ENCODE measurements around the gene FRG2.
"Not testable (repeated sequence)": the region's sequence is repeated elsewhere in the genome, so short reads cannot be mapped to it uniquely, and the experiment has no call there.

FRG2 gene

DNA sequence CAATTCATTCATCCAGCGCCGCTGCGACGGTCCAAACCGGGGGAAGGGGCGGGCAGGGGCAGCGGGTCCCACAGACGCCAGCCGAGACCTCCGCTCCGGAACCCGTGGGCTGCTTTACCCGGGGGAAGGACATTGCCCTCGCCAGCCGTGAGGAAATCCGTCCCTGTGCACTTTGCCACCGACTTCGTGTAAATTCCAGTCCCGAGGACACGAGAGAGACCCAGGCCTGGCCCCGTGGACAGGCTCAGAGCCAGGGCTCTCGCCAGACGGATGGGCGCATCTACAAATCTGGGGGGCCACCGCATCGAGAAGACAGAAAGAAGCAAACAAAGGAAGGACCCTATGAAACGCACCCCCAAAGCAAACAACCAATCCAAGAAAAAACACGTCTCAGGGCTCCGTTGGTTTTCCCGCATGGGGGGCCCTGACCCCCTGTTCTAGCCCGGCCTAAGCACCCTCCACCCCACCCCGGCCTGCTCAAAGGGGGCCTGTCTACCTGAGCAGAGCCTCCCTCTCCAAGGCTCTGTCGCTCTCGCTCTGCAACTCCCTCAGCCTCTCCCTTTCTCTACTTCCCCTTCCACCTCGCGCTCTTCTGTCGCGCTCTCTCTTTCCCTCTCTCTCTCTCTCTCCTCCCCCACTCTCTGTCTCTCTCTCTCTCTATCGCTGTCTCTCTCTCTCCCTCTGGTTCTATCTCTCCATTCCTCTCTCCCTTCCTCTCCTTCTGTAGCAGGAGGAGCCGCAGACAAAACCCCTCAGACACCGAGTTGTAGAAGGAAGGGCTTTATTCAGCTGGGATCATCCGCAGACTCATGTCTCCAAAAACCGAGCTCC, 11.3 kb downstream of the FRG2 start:
- Histone ChIP-seq H3K9me3 (ENCODE audit: control insufficient read depth in 1 of 2, low read length in 2 of 2) (no peaks in the 10 kb centered on the region), H3K4me3 (ENCODE audit: low read depth in 1 of 2, low read length in 2 of 2) (no peak overlapping the region), H3K27ac (ENCODE audit: low read depth, low read length) (no peak overlapping the region), H3K4me1 (ENCODE audit: control insufficient read depth in 1 of 2, insufficient read depth in 2 of 2, low read length in 2 of 2) (no peaks in the 10 kb centered on the region), H3K9ac (ENCODE audit: low read depth in 1 of 2, low read length in 2 of 2) (no peak overlapping the region), H3K27me3 (ENCODE audit: control insufficient read depth in 1 of 2, insufficient read depth in 2 of 2, low read length in 2 of 2) (peaks cover 30 to 36% of the 10 kb centered on the region in 2 donors), H3K36me3 (ENCODE audit: control insufficient read depth in 1 of 2, insufficient read depth in 2 of 2, low read length in 2 of 2) (no peaks in the 10 kb centered on the region)

DNA sequence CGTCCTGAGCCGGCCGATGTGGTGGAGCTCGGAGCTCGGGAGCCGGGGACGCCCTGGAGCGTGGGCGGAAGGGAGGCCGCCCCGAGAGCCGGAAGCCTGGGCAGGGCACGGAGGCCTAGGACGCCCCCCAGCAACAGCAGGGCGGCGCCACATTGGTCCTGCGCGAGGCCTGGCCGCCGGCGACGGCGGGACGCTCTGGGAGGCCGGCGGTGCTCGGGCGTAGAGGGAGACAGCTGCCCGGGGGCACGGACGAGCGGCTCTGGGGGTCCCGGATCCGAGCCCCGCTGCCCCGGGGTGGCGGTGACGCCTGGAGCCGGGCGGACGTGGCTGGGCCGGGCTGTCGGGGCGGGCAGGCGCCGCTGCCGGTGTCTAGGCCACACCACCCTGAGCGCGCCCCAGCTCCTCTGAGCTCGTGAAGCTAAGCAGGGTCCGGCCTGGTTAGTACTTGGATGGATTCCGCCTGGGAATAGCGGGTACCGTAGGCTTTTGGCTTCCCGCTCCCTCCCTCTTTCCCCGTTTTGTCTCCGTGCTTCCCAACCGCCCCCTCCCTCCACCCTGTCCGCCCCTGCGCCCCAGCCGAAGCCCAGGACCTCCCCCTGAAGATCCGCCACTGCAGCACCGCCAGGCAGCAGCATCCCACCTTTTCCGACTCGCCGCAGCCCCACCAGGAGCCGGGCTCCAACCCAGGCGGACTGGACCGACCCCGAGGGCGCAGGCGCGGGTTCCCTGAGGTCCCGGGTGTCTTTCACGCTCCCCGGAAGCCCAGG, 12.1 kb downstream of the FRG2 start:
- no peaks in the 10 kb centered on the region for H3K36me3 ChIP-seq (ENCODE audit: control insufficient read depth in 1 of 2, insufficient read depth in 2 of 2, low read length in 2 of 2)
- H3K4me1 ChIP-seq (ENCODE audit: control insufficient read depth in 1 of 2, insufficient read depth in 2 of 2, low read length in 2 of 2), result no peaks in the 10 kb centered on the region
- H3K4me3 ChIP-seq (ENCODE audit: low read depth in 1 of 2, low read length in 2 of 2), result no peak overlapping the region
- no peaks in the 10 kb centered on the region for H3K9me3 ChIP-seq (ENCODE audit: control insufficient read depth in 1 of 2, low read length in 2 of 2)
- peaks cover 22 to 33% of the 10 kb centered on the region in 2 donors for H3K27me3 ChIP-seq (ENCODE audit: control insufficient read depth in 1 of 2, insufficient read depth in 2 of 2, low read length in 2 of 2)
- H3K9ac ChIP-seq (ENCODE audit: low read depth in 1 of 2, low read length in 2 of 2), result no peak overlapping the region
- no peak overlapping the region for H3K27ac ChIP-seq (ENCODE audit: low read depth, low read length)

DNA sequence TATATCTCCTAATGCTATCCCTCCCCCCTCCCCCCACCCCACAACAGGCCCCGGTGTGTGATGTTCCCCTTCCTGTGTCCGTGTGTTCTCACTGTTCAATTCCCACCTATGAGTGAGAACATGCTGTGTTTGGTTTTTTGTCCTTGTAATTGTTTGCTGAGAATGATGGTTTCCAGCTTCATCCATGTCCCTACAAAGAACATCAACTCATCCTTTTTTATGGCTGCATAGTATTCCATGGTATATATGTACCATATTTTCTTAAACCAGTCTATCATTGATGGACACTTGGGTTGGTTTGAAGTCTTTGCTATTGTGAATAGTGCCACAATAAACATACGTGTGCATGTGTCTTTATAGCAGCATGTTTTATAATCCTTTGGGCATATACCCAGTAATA, 37.1 kb downstream of the FRG2 start:
- H3K36me3 ChIP-seq (ENCODE audit: control insufficient read depth in 1 of 2, insufficient read depth in 2 of 2, low read length in 2 of 2); H3K27me3 ChIP-seq (ENCODE audit: control insufficient read depth in 1 of 2, insufficient read depth in 2 of 2, low read length in 2 of 2); H3K9me3 ChIP-seq (ENCODE audit: control insufficient read depth in 1 of 2, low read length in 2 of 2); H3K4me3 ChIP-seq (ENCODE audit: low read depth in 1 of 2, low read length in 2 of 2); H3K4me1 ChIP-seq (ENCODE audit: control insufficient read depth in 1 of 2, insufficient read depth in 2 of 2, low read length in 2 of 2); H3K9ac ChIP-seq (ENCODE audit: low read depth in 1 of 2, low read length in 2 of 2); H3K27ac ChIP-seq (ENCODE audit: low read depth, low read length): not testable (repeated sequence)

DNA sequence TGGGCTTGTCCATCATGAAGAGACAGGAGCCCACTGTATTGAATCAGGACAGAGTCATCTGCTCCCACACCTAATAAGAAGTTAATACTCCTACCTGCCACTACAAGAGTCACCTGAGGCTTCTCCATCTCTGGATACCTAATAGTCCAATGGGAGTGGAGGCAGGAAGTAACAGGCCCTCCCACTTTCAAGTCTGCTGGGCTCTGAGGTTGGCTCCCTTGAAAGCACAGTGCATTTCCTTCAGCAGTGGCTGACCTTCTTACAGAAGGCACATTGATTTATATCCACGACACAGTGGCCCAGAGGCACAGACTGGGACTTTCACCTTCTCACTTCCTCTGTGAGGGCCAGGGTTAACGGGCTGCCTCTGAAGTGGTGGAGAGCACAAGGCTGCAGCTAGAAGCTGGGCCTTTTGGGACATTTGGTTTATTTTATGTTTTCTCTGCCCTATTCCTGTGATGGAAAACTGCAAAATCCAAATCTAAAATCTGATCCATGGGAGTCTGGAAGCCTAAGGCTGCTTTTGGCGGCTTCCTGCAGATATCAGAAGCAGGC, 38.1 kb downstream of the FRG2 start:
- H3K36me3 ChIP-seq (ENCODE audit: control insufficient read depth in 1 of 2, insufficient read depth in 2 of 2, low read length in 2 of 2), result no peaks in the 10 kb centered on the region
- H3K4me3 ChIP-seq (ENCODE audit: low read depth in 1 of 2, low read length in 2 of 2), result no peak overlapping the region
- H3K4me1 ChIP-seq (ENCODE audit: control insufficient read depth in 1 of 2, insufficient read depth in 2 of 2, low read length in 2 of 2), result no peaks in the 10 kb centered on the region
- no peak overlapping the region for H3K27ac ChIP-seq (ENCODE audit: low read depth, low read length)
- no peak overlapping the region for H3K9ac ChIP-seq (ENCODE audit: low read depth in 1 of 2, low read length in 2 of 2)
- no peaks in the 10 kb centered on the region for H3K9me3 ChIP-seq (ENCODE audit: control insufficient read depth in 1 of 2, low read length in 2 of 2)
- H3K27me3 ChIP-seq (ENCODE audit: control insufficient read depth in 1 of 2, insufficient read depth in 2 of 2, low read length in 2 of 2), result no peaks in the 10 kb centered on the region

DNA sequence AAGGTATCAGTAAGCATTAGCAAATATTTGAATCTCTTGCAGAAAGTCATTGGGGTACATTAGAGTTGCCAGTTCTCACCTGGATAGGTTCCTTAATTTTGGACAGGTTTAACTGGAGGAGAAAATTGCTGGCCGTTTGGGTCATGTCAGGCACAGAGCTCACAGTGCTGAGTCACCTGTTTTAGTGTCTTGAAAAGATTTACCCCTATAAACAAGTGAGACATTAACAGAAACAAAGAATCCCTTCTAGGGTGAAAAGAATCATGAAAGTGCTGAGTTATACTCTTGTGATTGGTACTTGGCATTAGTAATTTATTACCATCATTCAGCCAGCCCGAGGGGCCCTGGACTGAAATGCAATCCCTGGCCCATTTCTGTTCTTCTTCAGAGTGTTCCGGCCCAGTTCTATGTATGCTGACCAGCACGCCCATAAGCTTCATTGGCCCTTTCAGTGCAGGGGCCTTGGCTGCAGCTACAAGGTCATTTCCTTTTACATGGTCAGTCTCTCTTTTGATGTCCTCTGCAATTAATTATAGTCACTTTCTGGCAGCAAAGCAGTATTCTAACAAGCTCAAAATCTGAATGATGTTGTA, 41.3 kb downstream of the FRG2 start:
- H3K27ac ChIP-seq (ENCODE audit: low read depth, low read length); H3K9ac ChIP-seq (ENCODE audit: low read depth in 1 of 2, low read length in 2 of 2); H3K4me3 ChIP-seq (ENCODE audit: low read depth in 1 of 2, low read length in 2 of 2); H3K4me1 ChIP-seq (ENCODE audit: control insufficient read depth in 1 of 2, insufficient read depth in 2 of 2, low read length in 2 of 2); H3K36me3 ChIP-seq (ENCODE audit: control insufficient read depth in 1 of 2, insufficient read depth in 2 of 2, low read length in 2 of 2); H3K27me3 ChIP-seq (ENCODE audit: control insufficient read depth in 1 of 2, insufficient read depth in 2 of 2, low read length in 2 of 2); H3K9me3 ChIP-seq (ENCODE audit: control insufficient read depth in 1 of 2, low read length in 2 of 2): not testable (repeated sequence)

DNA sequence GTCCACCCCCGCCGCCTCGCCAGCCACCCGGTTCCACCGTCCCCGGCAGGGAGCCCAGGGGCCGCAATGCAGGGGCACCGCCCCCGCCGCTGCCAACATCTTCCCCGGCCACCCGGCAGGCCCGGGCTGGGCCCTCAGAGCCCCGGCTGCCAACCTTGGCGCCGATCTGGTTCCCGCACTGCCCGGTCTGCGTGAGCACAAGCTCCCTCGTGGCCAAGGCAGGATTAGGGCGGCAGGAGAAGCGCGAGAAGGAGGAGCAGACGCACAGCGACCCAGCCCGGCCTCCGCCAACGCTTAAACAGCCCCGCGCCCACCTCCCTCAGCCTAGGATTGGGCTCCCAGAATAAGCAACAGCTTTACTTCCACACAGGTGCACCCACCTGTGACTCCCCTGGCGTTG, 42.4 kb downstream of the FRG2 start:
- H3K36me3 ChIP-seq (ENCODE audit: control insufficient read depth in 1 of 2, insufficient read depth in 2 of 2, low read length in 2 of 2); H3K4me1 ChIP-seq (ENCODE audit: control insufficient read depth in 1 of 2, insufficient read depth in 2 of 2, low read length in 2 of 2); H3K4me3 ChIP-seq (ENCODE audit: low read depth in 1 of 2, low read length in 2 of 2); H3K27ac ChIP-seq (ENCODE audit: low read depth, low read length); H3K9ac ChIP-seq (ENCODE audit: low read depth in 1 of 2, low read length in 2 of 2); H3K27me3 ChIP-seq (ENCODE audit: control insufficient read depth in 1 of 2, insufficient read depth in 2 of 2, low read length in 2 of 2); H3K9me3 ChIP-seq (ENCODE audit: control insufficient read depth in 1 of 2, low read length in 2 of 2): not testable (repeated sequence)

DNA sequence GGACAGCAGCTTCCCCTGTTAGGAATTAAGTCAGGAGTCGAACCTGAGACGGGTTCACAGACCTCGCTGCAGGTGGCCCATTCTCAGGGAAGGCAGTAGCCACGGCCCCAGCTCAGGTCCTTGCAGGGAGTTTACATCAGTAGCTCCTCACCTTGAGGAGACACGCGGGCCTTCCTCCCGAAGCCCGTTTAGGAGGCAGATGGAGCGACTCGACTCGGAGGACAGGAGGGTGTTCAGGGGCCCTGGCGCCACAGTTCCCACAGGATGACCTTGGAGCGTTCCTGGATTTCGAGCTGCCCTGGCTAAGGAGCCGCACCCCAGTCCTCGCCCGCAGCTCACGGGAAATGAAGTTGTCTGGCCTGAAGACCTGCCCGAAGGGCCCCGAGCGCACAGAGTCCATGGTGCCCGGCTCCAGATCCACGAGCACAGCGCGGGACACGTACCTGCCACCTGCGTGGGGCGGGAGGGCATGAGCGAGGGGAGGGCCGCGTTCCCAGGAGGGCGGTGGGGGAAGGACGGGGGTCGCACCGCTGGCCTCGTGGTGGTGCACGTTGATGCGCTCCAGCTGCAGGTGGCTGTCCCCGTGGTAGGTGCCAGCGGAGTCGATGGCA, 43.0 kb downstream of the FRG2 start:
- H3K4me1 ChIP-seq (ENCODE audit: control insufficient read depth in 1 of 2, insufficient read depth in 2 of 2, low read length in 2 of 2); H3K27me3 ChIP-seq (ENCODE audit: control insufficient read depth in 1 of 2, insufficient read depth in 2 of 2, low read length in 2 of 2); H3K9ac ChIP-seq (ENCODE audit: low read depth in 1 of 2, low read length in 2 of 2); H3K4me3 ChIP-seq (ENCODE audit: low read depth in 1 of 2, low read length in 2 of 2); H3K36me3 ChIP-seq (ENCODE audit: control insufficient read depth in 1 of 2, insufficient read depth in 2 of 2, low read length in 2 of 2); H3K27ac ChIP-seq (ENCODE audit: low read depth, low read length); H3K9me3 ChIP-seq (ENCODE audit: control insufficient read depth in 1 of 2, low read length in 2 of 2): not testable (repeated sequence)

DNA sequence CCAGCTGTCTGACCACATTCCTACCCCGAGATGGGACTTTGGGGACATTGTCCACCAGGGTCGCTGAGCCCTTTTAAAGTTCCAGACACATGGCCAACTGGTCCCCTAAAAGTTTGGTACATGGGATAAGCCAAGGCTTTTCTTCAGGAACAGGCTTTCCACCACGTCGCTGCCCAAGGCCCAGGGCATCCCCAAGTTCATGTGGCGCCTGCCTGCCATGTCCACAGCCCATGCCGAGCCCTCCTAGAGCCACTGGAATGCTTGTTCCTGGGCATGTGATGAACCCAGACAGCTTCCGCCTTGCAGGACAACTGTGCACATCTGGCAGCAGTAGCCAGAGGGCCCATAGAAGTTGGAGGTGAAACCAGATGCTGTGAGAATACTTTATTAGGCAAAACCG, 45.1 kb downstream of the FRG2 start:
- H3K4me3 ChIP-seq (ENCODE audit: low read depth in 1 of 2, low read length in 2 of 2), result no peak overlapping the region

DNA sequence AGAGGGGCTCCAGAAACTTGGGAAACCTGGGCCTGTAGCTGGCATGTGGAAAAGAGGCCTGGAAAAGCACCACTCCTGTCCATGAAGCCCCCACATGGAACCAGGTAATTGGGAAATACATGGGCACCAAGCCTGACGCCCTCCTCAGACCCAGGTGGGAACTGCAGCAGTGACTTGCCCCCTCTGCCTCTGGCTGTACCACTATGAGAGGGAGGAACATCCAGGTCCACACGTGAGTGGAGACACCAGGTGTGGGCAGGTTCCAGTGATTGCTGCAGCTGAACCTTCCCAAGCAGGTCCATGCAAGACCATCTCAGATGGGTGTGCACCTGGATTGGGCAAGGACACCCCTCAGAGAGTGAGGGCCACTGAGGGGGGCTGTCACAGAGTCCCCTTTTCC, 46.8 kb downstream of the FRG2 start:
- H3K9me3 ChIP-seq (ENCODE audit: control insufficient read depth in 1 of 2, low read length in 2 of 2); H3K36me3 ChIP-seq (ENCODE audit: control insufficient read depth in 1 of 2, insufficient read depth in 2 of 2, low read length in 2 of 2); H3K4me3 ChIP-seq (ENCODE audit: low read depth in 1 of 2, low read length in 2 of 2); H3K9ac ChIP-seq (ENCODE audit: low read depth in 1 of 2, low read length in 2 of 2); H3K4me1 ChIP-seq (ENCODE audit: control insufficient read depth in 1 of 2, insufficient read depth in 2 of 2, low read length in 2 of 2); H3K27me3 ChIP-seq (ENCODE audit: control insufficient read depth in 1 of 2, insufficient read depth in 2 of 2, low read length in 2 of 2); H3K27ac ChIP-seq (ENCODE audit: low read depth, low read length): not testable (repeated sequence)

More for the DNA sequence above, 45.1 kb downstream of the FRG2 start:
- H3K9me3 ChIP-seq (ENCODE audit: control insufficient read depth in 1 of 2, low read length in 2 of 2), result no peaks in the 10 kb centered on the region
- H3K9ac ChIP-seq (ENCODE audit: low read depth in 1 of 2, low read length in 2 of 2), result no peak overlapping the region
- no peaks in the 10 kb centered on the region for H3K27me3 ChIP-seq (ENCODE audit: control insufficient read depth in 1 of 2, insufficient read depth in 2 of 2, low read length in 2 of 2)
- no peaks in the 10 kb centered on the region for H3K36me3 ChIP-seq (ENCODE audit: control insufficient read depth in 1 of 2, insufficient read depth in 2 of 2, low read length in 2 of 2)
- H3K27ac ChIP-seq (ENCODE audit: low read depth, low read length), result no peak overlapping the region
- no peaks in the 10 kb centered on the region for H3K4me1 ChIP-seq (ENCODE audit: control insufficient read depth in 1 of 2, insufficient read depth in 2 of 2, low read length in 2 of 2)

Data from duodenal mucosa (tissue), 2 donors.